AG04450 (cell line): ENCODE data around the gene CYBC1. TPM values are rescaled to one million over a fixed set of nuclear protein-coding genes. Genes with fewer than 3 reads are reported as not detected.

ENCODE experiments used
- CTCF ChIA-PET: fragments of 300-600, 350-600 bp; formaldehyde crosslinking; extraction: SDS; loops from one replicate; lab custom pipeline; 2022; ENCODE audit warnings: antibody characterized with exemption, inconsistent platforms; lab: Charles Lee
- POLR2A ChIA-PET: fragments of 350-600 bp; formaldehyde crosslinking; extraction: SDS; loops from one replicate; lab custom pipeline; 2021; ENCODE audit warnings: antibody characterized with exemption, inconsistent platforms; lab: Yijun Ruan, JAX
- DNase-seq: peaks from one replicate; pipeline ENCODE4 v3.0.0-alpha.2; 2011; ENCODE audit warnings: low read depth, low spot score
- H3K27ac ChIP-seq: one replicate; pipeline ENCODE4 v1.5.1; 2012; ENCODE audit warnings: low read depth, low read length, control low read depth
- H3K27me3 ChIP-seq: one replicate; pipeline ENCODE4 v1.6.0; 2012; ENCODE audit warnings: low read length; ENCODE audit not compliant: control insufficient read depth, insufficient read depth
- H3K4me3 ChIP-seq: 2 replicates; pipeline ENCODE4 v1.5.1; 2011; ENCODE audit warnings: mild to moderate bottlenecking, low read depth, low read length, control low read depth
- H3K9me3 ChIP-seq: 2 replicates; pipeline ENCODE4 v1.5.1; 2012; ENCODE audit warnings: low read length; ENCODE audit not compliant: control insufficient read depth, insufficient read depth
- polyA plus RNA-seq: library from polyadenylated mRNA; depleted of rRNA; stranded (reverse); fragments of >200 nt; gene quantifications from 2 replicates; pipeline ENCODE4 v1.2.3, GENCODE V29; 2011
- TF ChIP-seq, protein P1 (sequence below): IDR thresholded peaks from 2 replicates; pipeline ENCODE4 v1.5.1; 2011; ENCODE audit warnings: low read depth, low read length, control low read depth, inconsistent platforms

Gene CYBC1
- polyA plus RNA-seq, 1 experiment: 82.6 TPM

DNA sequence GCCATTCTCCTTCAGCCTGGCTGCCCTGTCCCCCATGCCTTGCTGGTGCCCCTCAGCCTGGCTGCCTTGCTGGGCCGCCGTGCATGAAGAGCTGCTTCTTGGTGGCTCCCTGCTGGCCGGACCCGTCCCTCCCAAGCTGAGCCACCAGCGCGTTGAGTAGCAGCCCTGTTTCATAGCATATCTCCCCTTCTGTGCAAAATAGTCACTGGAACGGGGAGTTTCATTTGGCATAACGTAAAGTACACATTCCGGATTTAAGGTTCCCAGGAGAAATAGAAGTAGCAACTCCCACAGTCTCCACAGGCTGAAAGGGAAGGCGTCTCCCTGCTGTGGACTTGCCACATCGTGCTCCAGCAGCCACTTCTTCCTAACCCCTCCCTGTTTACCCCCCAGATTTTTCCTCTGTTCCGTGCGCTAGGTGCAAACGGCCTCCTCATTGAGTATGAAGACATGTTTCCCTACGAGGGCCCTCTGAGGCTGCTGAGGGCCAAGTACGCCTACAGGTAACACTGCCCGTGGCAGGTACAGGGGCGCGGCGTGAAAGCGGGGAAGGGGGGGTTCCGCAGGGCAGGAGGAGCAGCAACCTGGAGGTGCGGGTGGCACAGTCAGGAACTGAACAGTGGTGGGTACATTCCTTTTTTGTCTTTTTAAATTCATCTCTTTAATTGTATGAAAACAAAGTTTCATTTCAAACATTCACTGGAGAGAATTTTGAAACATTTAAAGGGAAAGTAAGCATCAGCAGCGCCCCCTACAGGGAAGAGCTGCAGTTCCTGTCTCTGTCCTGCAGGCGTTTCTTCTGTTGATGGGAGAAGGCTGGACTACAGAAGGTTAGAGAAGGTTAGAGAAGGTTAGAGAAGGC is 26.3 kb downstream of the CYBC1 start:
- no peak for DNase-seq
- no peaks in the 10 kb centered on the region for H3K27me3 ChIP-seq
- no peak overlapping the region for H3K4me3 ChIP-seq
- peaks cover 17% of the 10 kb centered on the region for H3K9me3 ChIP-seq
- CTCF ChIA-PET: interaction anchor here (0.6 to 0.9 kb wide), 7 partner anchors 11 to 273 kb away, joined by 3 to 4 read pairs (median 3); no protein-coding TSS in a partner anchor
- no peak overlapping the region for H3K27ac ChIP-seq
- POLR2A ChIA-PET: no interaction called here
- TF ChIP-seq, protein P1, sequence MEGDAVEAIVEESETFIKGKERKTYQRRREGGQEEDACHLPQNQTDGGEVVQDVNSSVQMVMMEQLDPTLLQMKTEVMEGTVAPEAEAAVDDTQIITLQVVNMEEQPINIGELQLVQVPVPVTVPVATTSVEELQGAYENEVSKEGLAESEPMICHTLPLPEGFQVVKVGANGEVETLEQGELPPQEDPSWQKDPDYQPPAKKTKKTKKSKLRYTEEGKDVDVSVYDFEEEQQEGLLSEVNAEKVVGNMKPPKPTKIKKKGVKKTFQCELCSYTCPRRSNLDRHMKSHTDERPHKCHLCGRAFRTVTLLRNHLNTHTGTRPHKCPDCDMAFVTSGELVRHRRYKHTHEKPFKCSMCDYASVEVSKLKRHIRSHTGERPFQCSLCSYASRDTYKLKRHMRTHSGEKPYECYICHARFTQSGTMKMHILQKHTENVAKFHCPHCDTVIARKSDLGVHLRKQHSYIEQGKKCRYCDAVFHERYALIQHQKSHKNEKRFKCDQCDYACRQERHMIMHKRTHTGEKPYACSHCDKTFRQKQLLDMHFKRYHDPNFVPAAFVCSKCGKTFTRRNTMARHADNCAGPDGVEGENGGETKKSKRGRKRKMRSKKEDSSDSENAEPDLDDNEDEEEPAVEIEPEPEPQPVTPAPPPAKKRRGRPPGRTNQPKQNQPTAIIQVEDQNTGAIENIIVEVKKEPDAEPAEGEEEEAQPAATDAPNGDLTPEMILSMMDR: peak; percentile 59

DNA sequence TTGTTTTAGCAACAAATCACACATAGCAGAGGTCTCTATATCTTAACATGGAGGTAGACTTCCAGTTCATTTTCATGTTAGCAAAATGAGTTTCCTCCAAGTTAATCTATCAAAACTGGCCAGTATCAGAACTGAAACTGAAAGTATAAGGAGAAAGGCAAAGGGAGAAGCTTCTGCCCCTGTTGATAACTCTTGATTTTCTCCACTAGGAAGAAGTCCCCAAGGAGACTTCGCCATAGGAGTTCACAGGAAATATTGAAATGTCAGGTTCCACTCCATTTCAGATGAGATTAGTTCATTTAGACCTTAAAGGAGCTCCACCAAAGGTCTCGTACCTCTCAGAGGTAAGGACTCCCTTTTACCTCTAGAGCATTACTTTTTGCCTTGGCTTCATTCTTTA is 31.0 kb downstream of the CYBC1 start:
- no peak overlapping the region for H3K27ac ChIP-seq
- peaks cover 17% of the 10 kb centered on the region for H3K9me3 ChIP-seq
- no peak for DNase-seq
- H3K27me3 ChIP-seq: no peaks in the 10 kb centered on the region
- CTCF ChIA-PET: interaction anchor here (0.5 kb wide), 1 partner anchor 75 kb away, joined by 4 read pairs; no protein-coding TSS in a partner anchor
- POLR2A ChIA-PET: no interaction called here
- peak overlapping the region; percentile 82 for H3K4me3 ChIP-seq
- TF ChIP-seq, protein P1: no peak

DNA sequence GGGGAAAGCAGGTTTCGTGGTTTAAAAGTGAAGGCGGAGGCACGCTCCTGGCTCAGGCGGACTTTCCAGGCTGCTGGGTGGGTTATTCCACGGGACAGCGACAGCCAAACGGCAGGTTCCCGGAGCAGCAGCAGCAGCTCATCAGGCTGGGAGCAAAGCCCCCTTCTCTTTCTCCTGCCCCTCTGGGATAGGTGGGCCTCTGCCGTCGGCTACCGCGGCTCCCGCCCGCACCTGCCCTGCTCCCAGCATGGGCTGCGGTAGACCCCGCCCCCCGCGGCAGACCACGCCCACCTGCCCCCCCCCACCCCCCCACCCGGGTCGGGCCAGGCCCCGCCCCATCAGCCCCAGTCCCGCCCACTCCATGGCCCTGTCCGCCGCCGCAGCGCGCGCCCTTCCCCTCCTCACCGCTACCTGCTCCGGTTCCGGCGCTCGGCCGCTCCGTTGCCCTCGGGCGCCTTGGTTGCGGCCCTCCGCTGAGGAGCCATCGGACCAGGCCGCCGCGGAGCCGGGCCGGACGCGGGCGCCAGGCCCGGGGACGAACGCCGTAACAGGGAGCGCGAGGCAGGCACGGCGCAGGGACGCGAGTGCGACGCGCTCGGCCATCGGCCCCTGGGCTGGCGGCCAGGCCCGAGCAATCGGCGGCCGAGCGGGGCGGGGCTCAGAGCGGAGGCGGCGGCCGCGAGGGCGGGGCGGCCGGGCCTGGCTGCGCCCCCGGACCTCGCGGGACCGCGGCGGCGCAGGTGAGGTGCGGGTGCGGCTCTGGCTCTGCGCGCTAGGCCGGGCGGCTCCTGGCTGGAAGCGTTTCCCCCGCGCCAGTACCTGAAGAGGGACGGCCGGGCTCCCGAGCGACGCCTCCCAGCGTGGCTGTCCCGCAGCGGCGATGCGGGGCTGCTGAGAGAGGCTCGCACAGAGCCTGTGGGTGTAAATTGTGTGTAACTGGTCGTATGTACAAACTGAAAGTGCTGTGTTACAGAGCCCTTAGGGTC is 32.3 kb downstream of the CYBC1 start, which contains the start of the genes HEXD and OGFOD3:
TSS of gene HEXD (plus strand) at position 347 of the 986 bp plus-strand sequence. CDS start 1,453 bp downstream, outside the sequence.
TSS of gene OGFOD3 (minus strand) at position 586 of the 986 bp plus-strand sequence. CDS start at position 485, 101 bp downstream.
- peak within 1 kb of the TSS; percentile 82 for H3K4me3 ChIP-seq
- DNase-seq: no peak
- no peaks in the 10 kb centered on the region for H3K27me3 ChIP-seq
- ChIA-PET CTCF (interaction anchor here (1.1 kb wide), 1 partner anchor 136 kb away, joined by 3 read pairs; no protein-coding TSS in a partner anchor), POLR2A (interaction anchor here (0.5 kb wide), 1 partner anchor 11 kb away, joined by 3 read pairs; no protein-coding TSS in a partner anchor)
- H3K27ac ChIP-seq: no peak within 1 kb of the TSS
- H3K9me3 ChIP-seq: peaks cover 13% of the 10 kb centered on the region
- TF ChIP-seq, protein P1: no peak

DNA sequence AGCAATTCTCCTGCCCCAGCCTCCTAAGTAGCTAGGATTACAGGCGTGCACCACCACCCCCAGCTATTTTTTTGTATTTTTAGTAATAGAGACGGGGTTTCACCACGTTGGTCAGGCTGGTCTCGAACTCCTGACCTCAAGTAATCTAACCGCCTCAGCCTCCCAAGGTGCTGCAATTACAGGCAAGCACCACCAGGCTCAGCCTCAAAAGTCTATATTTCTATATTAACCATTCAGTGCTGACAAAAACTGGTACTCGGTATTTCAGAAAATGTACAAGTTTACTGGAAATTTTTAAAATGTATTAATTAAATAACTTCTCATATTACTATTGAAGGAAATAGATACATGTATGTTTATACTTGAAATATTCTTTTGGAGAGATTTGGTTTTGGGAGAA is 33.8 kb downstream of the CYBC1 start:
- ChIA-PET CTCF (interaction anchor here (0.7 to 1.1 kb wide), 3 partner anchors 66 to 180 kb away, joined by 3 to 5 read pairs (median 4); no protein-coding TSS in a partner anchor), POLR2A (no interaction called here)
- H3K27ac ChIP-seq: no peak overlapping the region
- H3K4me3 ChIP-seq: no peak overlapping the region
- H3K27me3 ChIP-seq: no peaks in the 10 kb centered on the region
- TF ChIP-seq, protein P1: peak; percentile 26; the same call in 1 of the 2 replicates
- H3K9me3 ChIP-seq: no peaks in the 10 kb centered on the region; the same call in 1 of the 2 replicates
- no peak for DNase-seq
